Measurements from ENCODE around the gene RBM48.
"Not testable (repeated sequence)": the region's sequence is repeated elsewhere in the genome, so short reads cannot be mapped to it uniquely, and the experiment has no call there.

- TF ChIP-seq SIX5 (IDR thresholded peaks at IDR 0.05; ENCODE audit: borderline replicate concordance in 1 of 2, insufficient read depth in 1 of 2, low read depth in 1 of 2, low read length in 2 of 2); CTCF (IDR thresholded peaks at IDR 0.05 in 2 of 3, conservative IDR thresholded peaks at IDR 0.05 in 1 of 3; ENCODE audit: insufficient read depth in 2 of 3, low read depth in 1 of 3, low read length in 3 of 3); EZH2 (IDR thresholded peaks at IDR 0.05; ENCODE audit: borderline replicate concordance, low read depth, low read length); HCFC1 (IDR thresholded peaks at IDR 0.05; ENCODE audit: low read depth, low read length); HDAC6 (IDR thresholded peaks at IDR 0.05; ENCODE audit: low read depth, low read length); TFAP4 (CRISPR knock-in tag; IDR thresholded peaks at IDR 0.05; ENCODE audit: borderline replicate concordance); ZNF224 (CRISPR knock-in tag; IDR thresholded peaks at IDR 0.05); MAX (CRISPR knock-in tag; IDR thresholded peaks at IDR 0.05); ATF3 (IDR thresholded peaks at IDR 0.05); ATF3 (CRISPR knock-in tag; conservative IDR thresholded peaks at IDR 0.05); ZNF3 (CRISPR knock-in tag; IDR thresholded peaks at IDR 0.05); RAD21 (CRISPR knock-in tag; conservative IDR thresholded peaks at IDR 0.05 in 1 of 2, IDR thresholded peaks at IDR 0.05 in 1 of 2): not testable (repeated sequence)
Measured at GRCh38 chr7:92484226-92484625, 44.4 kb upstream of the RBM48 start.
